Renal cortical epithelial cell (primary cell): ENCODE results near the gene PGF. TPM values are rescaled to one million over a fixed set of nuclear protein-coding genes. Genes with fewer than 3 reads are reported as not detected.

Experiments used
- DNase-seq: peaks from one replicate; pipeline ENCODE4 v3.0.0-alpha.2; 2011; ENCODE audit warnings: low read depth
- total RNA-seq: library from RNA; depleted of rRNA; stranded (reverse); fragments of >200 nt; gene quantifications from 2 replicates; pipeline ENCODE4 v1.2.3, GENCODE V29; 2014

PGF gene
- total RNA-seq, 1 donor from 2014 or later, result 0.35 TPM

- DNase-seq, result no peak
Measured at GRCh38 chr14:74978416-74978947, 23.1 kb upstream of the PGF start.

- no peak for DNase-seq
Measured at GRCh38 chr14:74977901-74978385, 22.5 kb upstream of the PGF start.

GRCh38 chr14:74977164-74977900 lies 21.9 kb upstream of the PGF start:
- no peak for DNase-seq

GRCh38 chr14:74976264-74977113 lies 21.1 kb upstream of the PGF start:
- DNase-seq, result no peak

GRCh38 chr14:74975059-74975810 lies 19.8 kb upstream of the PGF start:
- no peak for DNase-seq

- no peak for DNase-seq
Measured at GRCh38 chr14:74974364-74975058, 19.1 kb upstream of the PGF start.

- DNase-seq, result no peak
Measured at GRCh38 chr14:74973905-74974363, 18.5 kb upstream of the PGF start.

- DNase-seq, result no peak
Measured at GRCh38 chr14:74973003-74973653, 17.7 kb upstream of the PGF start.

GRCh38 chr14:74968811-74969210 lies 13.4 kb upstream of the PGF start:
- DNase-seq, result no peak

- DNase-seq, result no peak
Measured at GRCh38 chr14:74965486-74966153, 10.2 kb upstream of the PGF start.

- DNase-seq, result no peak
Measured at GRCh38 chr14:74964787-74965485, 9.5 kb upstream of the PGF start.

GRCh38 chr14:74963705-74964271 lies 8.4 kb upstream of the PGF start:
- peak; percentile 32 for DNase-seq

GRCh38 chr14:74963178-74963704 lies 7.8 kb upstream of the PGF start:
- no peak for DNase-seq

GRCh38 chr14:74962493-74962892 lies 7.1 kb upstream of the PGF start:
- no peak for DNase-seq

GRCh38 chr14:74962046-74962445 lies 6.6 kb upstream of the PGF start:
- no peak for DNase-seq

- DNase-seq, result no peak
Measured at GRCh38 chr14:74961238-74961911, 6.0 kb upstream of the PGF start.

GRCh38 chr14:74960736-74961135 lies 5.3 kb upstream of the PGF start:
- DNase-seq, result no peak

- no peak for DNase-seq
Measured at GRCh38 chr14:74959596-74960180, 4.3 kb upstream of the PGF start.
